HepG2 (cell line): ENCODE results near the gene NCOA3. TPM values are rescaled to one million over a fixed set of nuclear protein-coding genes. Genes with fewer than 3 reads are reported as not detected.

Experiments
- ATAC-seq: fragments of 200-7000 bp; cut with Tn5 transposase; 3 replicates; pipeline ENCODE4 v1.9.1; 2020; ENCODE audit warnings: mild to moderate bottlenecking, moderate library complexity
- BruUV-seq: library from RNA; stranded (reverse); fragments of 400-500 nt; replicated peaks from 2 replicates; lab custom pipeline; 2021; lab: Mats Ljungman, UMichigan
- CTCF ChIA-PET: fragments of 300-600 bp; formaldehyde crosslinking; extraction: SDS; loops from one replicate; lab custom pipeline; 2021; ENCODE audit warnings: low total read pairs, inconsistent platforms, low intra/inter-chr PET ratio; lab: Yijun Ruan, JAX
- POLR2A ChIA-PET: fragments of 350-600 bp; sonication (Branson Sonifier 250); formaldehyde crosslinking; loops from one replicate; lab custom pipeline; 2020; ENCODE audit warnings: antibody characterized with exemption, inconsistent platforms; lab: Yijun Ruan, JAX
- DNase-seq: peaks from one replicate; pipeline ENCODE4 v3.0.0-alpha.2; 2015; ENCODE audit warnings: low spot score
- FAIRE-seq: peaks from 3 replicates; lab custom pipeline; 2011; peaks lifted over from hg19 to GRCh38; lab: Jason Lieb, UNC
- H2AFZ ChIP-seq: one replicate; pipeline ENCODE4 v1.6.1; 2011; ENCODE audit warnings: low read length, inconsistent platforms
- H3K27ac ChIP-seq: fragments of 300-600 bp; 3 replicates; pipeline ENCODE4 v1.8.0; 2011; ENCODE audit warnings: mixed run types, mild to moderate bottlenecking, mixed read lengths, low read length, inconsistent platforms; ENCODE audit not compliant: insufficient read depth; ENCODE audit errors: extremely low read length
- H3K27me3 ChIP-seq, 2 experiments: fragments of 200-600 bp in 1 of 2; 2 replicates in 1 of 2; 3 replicates in 1 of 2; pipeline versions ENCODE4 v1.6.0 to v1.8.0; 2011; ENCODE audit warnings: low read length in 2 of 2, mild to moderate bottlenecking in 2 of 2, moderate library complexity in 2 of 2, inconsistent platforms in 1 of 2; ENCODE audit not compliant: insufficient read depth in 2 of 2, control insufficient read depth in 1 of 2
- H3K36me3 ChIP-seq, 2 experiments: fragments of 200-600 bp in 1 of 2; replicated peaks in 1 of 2; 2 replicates in 1 of 2; 3 replicates in 1 of 2; pipeline versions ENCODE4 v1.5.1 to v1.8.0; 2011; ENCODE audit warnings: low read length in 2 of 2, inconsistent platforms in 1 of 2; ENCODE audit not compliant: insufficient read depth in 2 of 2, control insufficient read depth in 1 of 2
- H3K4me1 ChIP-seq: 2 replicates; pipeline ENCODE4 v1.5.1; 2012; ENCODE audit warnings: low read length, inconsistent platforms; ENCODE audit not compliant: insufficient read depth
- H3K4me2 ChIP-seq: 2 replicates; pipeline ENCODE4 v1.6.0; 2011; ENCODE audit warnings: low read depth, low read length, inconsistent platforms
- H3K4me3 ChIP-seq, 3 experiments: fragments of 200-600 bp in 1 of 3; sonication (generic), shearing (Covaris generic) in 1 of 3; replicated peaks in 1 of 3; 2 replicates each; pipeline ENCODE4 v1.5.1; 2011 to 2016; ENCODE audit warnings: low read length in 3 of 3, inconsistent platforms in 2 of 3, low read depth in 2 of 3, mild to moderate bottlenecking in 2 of 3, control low read depth in 1 of 3, mixed read lengths in 1 of 3; ENCODE audit not compliant: insufficient read depth in 1 of 3
- H3K79me2 ChIP-seq: one replicate; pipeline ENCODE4 v1.6.1; 2011; ENCODE audit warnings: low read length, inconsistent platforms; ENCODE audit not compliant: insufficient read depth
- H3K9ac ChIP-seq: 2 replicates; pipeline ENCODE4 v1.6.0; 2011; ENCODE audit warnings: mild to moderate bottlenecking, low read depth, low read length, inconsistent platforms; ENCODE audit not compliant: insufficient read depth
- H3K9me3 ChIP-seq: 2 replicates; pipeline ENCODE4 v1.5.1; 2012; ENCODE audit warnings: mild to moderate bottlenecking, low read length
- H4K20me1 ChIP-seq: 2 replicates; pipeline ENCODE4 v1.6.0; 2011; ENCODE audit warnings: inconsistent platforms, mild to moderate bottlenecking, low read length, moderate library complexity; ENCODE audit not compliant: insufficient read depth
- KMT2B ChIP-seq: IDR thresholded peaks from 2 replicates; pipeline ENCODE4 v1.6.1; 2016; ENCODE audit warnings: missing genetic modification reagents, missing compliant biosample characterization
- MYNN ChIP-seq: sonication (generic); formaldehyde crosslinking; IDR thresholded peaks from 2 replicates; pipeline ENCODE4 v1.4.0; 2020; ENCODE audit warnings: mild to moderate bottlenecking, low read depth, missing genetic modification reagents
- NBN ChIP-seq: fragments of 450-650 bp; conservative IDR thresholded peaks from 2 replicates; pipeline ENCODE4 v1.6.1; 2017
- NR2F6 ChIP-seq, 2 experiments: IDR thresholded peaks; 2 replicates each; pipeline ENCODE4 v1.6.1; 2016; ENCODE audit warnings: antibody characterized with exemption in 1 of 2, mild to moderate bottlenecking in 1 of 2
- SOX13 ChIP-seq, 3 experiments: fragments of 450-650 bp in 1 of 3; sonication (generic) in 1 of 3; formaldehyde crosslinking in 1 of 3; IDR thresholded peaks in 2 of 3; conservative IDR thresholded peaks in 1 of 3; 2 replicates each; pipeline versions ENCODE4 v1.5.0 to v1.6.1; 2016 to 2020; ENCODE audit warnings: antibody characterized with exemption in 1 of 3, mild to moderate bottlenecking in 1 of 3, missing compliant biosample characterization in 1 of 3, missing genetic modification reagents in 1 of 3, moderate library complexity in 1 of 3
- STAT5B ChIP-seq: sonication (generic); formaldehyde crosslinking; IDR thresholded peaks from 2 replicates; pipeline ENCODE4 v1.4.0; 2020; ENCODE audit warnings: missing genetic modification reagents
- ZBTB10 ChIP-seq: sonication (generic); formaldehyde crosslinking; IDR thresholded peaks from 2 replicates; pipeline ENCODE4 v1.4.0; 2020; ENCODE audit warnings: missing genetic modification reagents, borderline replicate concordance
- ZNF30 ChIP-seq: sonication (generic); formaldehyde crosslinking; IDR thresholded peaks from 2 replicates; pipeline ENCODE4 v1.5.0; 2020; ENCODE audit warnings: mild to moderate bottlenecking, missing genetic modification reagents
- ZNF333 ChIP-seq: sonication (generic); formaldehyde crosslinking; IDR thresholded peaks from 2 replicates; pipeline ENCODE4 v1.4.0; 2020; ENCODE audit warnings: mild to moderate bottlenecking, missing genetic modification reagents, borderline replicate concordance
- ZNF460 ChIP-seq: sonication (generic); formaldehyde crosslinking; IDR thresholded peaks from 2 replicates; pipeline ENCODE4 v1.5.1; 2020; ENCODE audit warnings: missing genetic modification reagents, mild to moderate bottlenecking, borderline replicate concordance
- ZNF567 ChIP-seq: sonication (generic); formaldehyde crosslinking; IDR thresholded peaks from 2 replicates; pipeline ENCODE4 v1.8.1; 2023; ENCODE audit warnings: mild to moderate bottlenecking, missing genetic modification reagents, borderline replicate concordance
- ZNF773 ChIP-seq: sonication (generic); formaldehyde crosslinking; IDR thresholded peaks from 2 replicates; pipeline ENCODE4 v1.4.0; 2020; ENCODE audit warnings: missing genetic modification reagents, borderline replicate concordance
- ZNF83 ChIP-seq: sonication (generic); formaldehyde crosslinking; IDR thresholded peaks from 2 replicates; pipeline ENCODE4 v1.4.0; 2020; ENCODE audit warnings: missing genetic modification reagents, mild to moderate bottlenecking, borderline replicate concordance
- WGBS: methylation state at CpG from one replicate; pipeline ENCODE4 v1.1.6; 2017; ENCODE audit warnings: low lambda C conversion rate; 5-methylcytosine and 5-hydroxymethylcytosine counted together
- in situ Hi-C: cut with HindIII; loops from 2 replicates; pipeline ENCODE4 v1.10.0; 2017; ENCODE audit warnings: low pct_unique_long_range_greater_than_20kb; ENCODE audit not compliant: extremely low pct_ligation_motif_present
- intact Hi-C: fragments of 100-400 bp; cut with micrococcal nuclease; formaldehyde crosslinking; loops from one replicate; pipeline ENCODE4 v1.10.0; 2022; ENCODE audit not compliant: unreplicated experiment
- polyA plus RNA-seq, 8 experiments: library from polyadenylated mRNA; depleted of rRNA in 3 of 8; stranded (reverse) in 7 of 8; unstranded in 1 of 8; fragments of >200 nt; fragmentation: Illumina TruSeq in 4 of 8; extraction: Trizol in 4 of 8; gene quantifications; 2 replicates each; pipeline versions ENCODE4 v1.2.1 to v1.2.3, GENCODE V29; 2011 to 2016; ENCODE audit warnings: low read depth in 4 of 8, missing spikeins in 1 of 8, mixed read lengths in 1 of 8; ENCODE audit not compliant: insufficient read depth in 1 of 8
- total RNA-seq, 5 experiments: library from RNA; depleted of rRNA; stranded (reverse); fragments of >200 nt; fragmentation: Illumina TruSeq; extraction: Trizol; gene quantifications; 2 replicates each; pipeline ENCODE4 v1.2.3, GENCODE V29; 2016; ENCODE audit warnings: low read depth in 1 of 5
- TF ChIP-seq, protein P1 (sequence below): sonication (generic); formaldehyde crosslinking; IDR thresholded peaks from 2 replicates; pipeline ENCODE4 v1.4.0; 2020; ENCODE audit warnings: missing genetic modification reagents, borderline replicate concordance
- TF ChIP-seq, protein P2 (sequence below): sonication (generic); formaldehyde crosslinking; IDR thresholded peaks from 2 replicates; pipeline ENCODE4 v1.8.0; 2022; ENCODE audit warnings: missing genetic modification reagents, mild to moderate bottlenecking, borderline replicate concordance
- TF ChIP-seq, protein P3 (sequence below): sonication (generic); formaldehyde crosslinking; IDR thresholded peaks from 2 replicates; pipeline ENCODE4 v1.8.1; 2023; ENCODE audit warnings: missing genetic modification reagents, mild to moderate bottlenecking, borderline replicate concordance

The NCOA3 gene
- total and polyA plus RNA-seq, 2 of the 13 experiments (the other 11 are each of a cell fraction or from before 2014, with no cell fraction given): 35.0 to 56.8 TPM

GRCh38 chr20:47701612-47702011, 199.9 kb downstream of the NCOA3 start:
- Histone ChIP-seq H3K27me3 (no peaks in the 10 kb centered on the region), H3K4me2 (no peak overlapping the region), H3K4me3 (no peak overlapping the region), H3K36me3 (peaks cover 0 to 4% of the 10 kb centered on the region in 2 experiments; a peak in 2 of 5 replicates), H2AFZ (no peak overlapping the region), H3K27ac (no peak overlapping the region), H4K20me1 (no peaks in the 10 kb centered on the region), H3K9me3 (no peaks in the 10 kb centered on the region), H3K9ac (no peak overlapping the region), H3K4me1 (no peaks in the 10 kb centered on the region), H3K79me2 (no peaks in the 10 kb centered on the region)
- no peak for FAIRE-seq
- CTCF ChIA-PET: no interaction called here
- POLR2A ChIA-PET: no interaction called here
- intact Hi-C loops: no loop called here
- no peak for ATAC-seq
- in situ Hi-C loops: no loop called here
- no TSS peak for BruUV-seq
- no peak for DNase-seq
- TF ChIP-seq NR2F6 (IDR thresholded peaks at IDR 0.05) (no peak), NR2F6 (CRISPR knock-in tag; IDR thresholded peaks at IDR 0.05) (no peak), ZBTB10 (CRISPR knock-in tag) (no peak), ZNF30 (CRISPR knock-in tag) (no peak), NBN (no peak), ZNF460 (CRISPR knock-in tag) (no peak), STAT5B (CRISPR knock-in tag) (no peak), KMT2B (CRISPR knock-in tag) (no peak), ZNF567 (no peak), SOX13 (IDR thresholded peaks at IDR 0.05) (no peak), SOX13 (CRISPR knock-in tag; conservative IDR thresholded peaks at IDR 0.05 in 1 of 2, IDR thresholded peaks at IDR 0.05 in 1 of 2) (no peak), ZNF333 (no peak), MYNN (CRISPR knock-in tag) (no peak), ZNF83 (no peak), ZNF773 (no peak)
- TF ChIP-seq, protein P1, sequence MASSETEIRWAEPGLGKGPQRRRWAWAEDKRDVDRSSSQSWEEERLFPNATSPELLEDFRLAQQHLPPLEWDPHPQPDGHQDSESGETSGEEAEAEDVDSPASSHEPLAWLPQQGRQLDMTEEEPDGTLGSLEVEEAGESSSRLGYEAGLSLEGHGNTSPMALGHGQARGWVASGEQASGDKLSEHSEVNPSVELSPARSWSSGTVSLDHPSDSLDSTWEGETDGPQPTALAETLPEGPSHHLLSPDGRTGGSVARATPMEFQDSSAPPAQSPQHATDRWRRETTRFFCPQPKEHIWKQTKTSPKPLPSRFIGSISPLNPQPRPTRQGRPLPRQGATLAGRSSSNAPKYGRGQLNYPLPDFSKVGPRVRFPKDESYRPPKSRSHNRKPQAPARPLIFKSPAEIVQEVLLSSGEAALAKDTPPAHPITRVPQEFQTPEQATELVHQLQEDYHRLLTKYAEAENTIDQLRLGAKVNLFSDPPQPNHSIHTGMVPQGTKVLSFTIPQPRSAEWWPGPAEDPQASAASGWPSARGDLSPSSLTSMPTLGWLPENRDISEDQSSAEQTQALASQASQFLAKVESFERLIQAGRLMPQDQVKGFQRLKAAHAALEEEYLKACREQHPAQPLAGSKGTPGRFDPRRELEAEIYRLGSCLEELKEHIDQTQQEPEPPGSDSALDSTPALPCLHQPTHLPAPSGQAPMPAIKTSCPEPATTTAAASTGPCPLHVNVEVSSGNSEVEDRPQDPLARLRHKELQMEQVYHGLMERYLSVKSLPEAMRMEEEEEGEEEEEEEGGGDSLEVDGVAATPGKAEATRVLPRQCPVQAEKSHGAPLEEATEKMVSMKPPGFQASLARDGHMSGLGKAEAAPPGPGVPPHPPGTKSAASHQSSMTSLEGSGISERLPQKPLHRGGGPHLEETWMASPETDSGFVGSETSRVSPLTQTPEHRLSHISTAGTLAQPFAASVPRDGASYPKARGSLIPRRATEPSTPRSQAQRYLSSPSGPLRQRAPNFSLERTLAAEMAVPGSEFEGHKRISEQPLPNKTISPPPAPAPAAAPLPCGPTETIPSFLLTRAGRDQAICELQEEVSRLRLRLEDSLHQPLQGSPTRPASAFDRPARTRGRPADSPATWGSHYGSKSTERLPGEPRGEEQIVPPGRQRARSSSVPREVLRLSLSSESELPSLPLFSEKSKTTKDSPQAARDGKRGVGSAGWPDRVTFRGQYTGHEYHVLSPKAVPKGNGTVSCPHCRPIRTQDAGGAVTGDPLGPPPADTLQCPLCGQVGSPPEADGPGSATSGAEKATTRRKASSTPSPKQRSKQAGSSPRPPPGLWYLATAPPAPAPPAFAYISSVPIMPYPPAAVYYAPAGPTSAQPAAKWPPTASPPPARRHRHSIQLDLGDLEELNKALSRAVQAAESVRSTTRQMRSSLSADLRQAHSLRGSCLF (CRISPR knock-in tag): no peak
- TF ChIP-seq, protein P2, sequence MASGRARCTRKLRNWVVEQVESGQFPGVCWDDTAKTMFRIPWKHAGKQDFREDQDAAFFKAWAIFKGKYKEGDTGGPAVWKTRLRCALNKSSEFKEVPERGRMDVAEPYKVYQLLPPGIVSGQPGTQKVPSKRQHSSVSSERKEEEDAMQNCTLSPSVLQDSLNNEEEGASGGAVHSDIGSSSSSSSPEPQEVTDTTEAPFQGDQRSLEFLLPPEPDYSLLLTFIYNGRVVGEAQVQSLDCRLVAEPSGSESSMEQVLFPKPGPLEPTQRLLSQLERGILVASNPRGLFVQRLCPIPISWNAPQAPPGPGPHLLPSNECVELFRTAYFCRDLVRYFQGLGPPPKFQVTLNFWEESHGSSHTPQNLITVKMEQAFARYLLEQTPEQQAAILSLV (CRISPR knock-in tag): no peak
- TF ChIP-seq, protein P3, sequence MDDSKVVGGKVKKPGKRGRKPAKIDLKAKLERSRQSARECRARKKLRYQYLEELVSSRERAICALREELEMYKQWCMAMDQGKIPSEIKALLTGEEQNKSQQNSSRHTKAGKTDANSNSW: no peak
- WGBS: 91% methylated on average over 15 of the region's 15 CpGs
